Activated T-cell treated with anti-CD3 and anti-CD28 coated beads for 48 hours (primary cell): ENCODE measurements around the gene ALOX15B.
"Not testable (repeated sequence)": the region's sequence is repeated elsewhere in the genome, so short reads cannot be mapped to it uniquely, and the experiment has no call there.

Experiments
- DNase-seq: peaks from one replicate; pipeline ENCODE4 v3.0.0-alpha.2; 2020; ENCODE audit warnings: low read depth

Gene ALOX15B

GRCh38 chr17:8013731-8014557 is 24.9 kb upstream of the ALOX15B start:
- no peak for DNase-seq

- no peak for DNase-seq
Measured at GRCh38 chr17:8014558-8014850, 24.4 kb upstream of the ALOX15B start.

- DNase-seq = no peak
Measured at GRCh38 chr17:8015236-8015956, 23.5 kb upstream of the ALOX15B start.

- peak; percentile 25 for DNase-seq
Measured at GRCh38 chr17:8015957-8016631, 22.8 kb upstream of the ALOX15B start.

GRCh38 chr17:8016632-8017424 is 22.0 kb upstream of the ALOX15B start:
- DNase-seq = peak; percentile 51

- DNase-seq = no peak
Measured at GRCh38 chr17:8018436-8018835, 20.4 kb upstream of the ALOX15B start.

- DNase-seq = no peak
Measured at GRCh38 chr17:8019166-8019565, 19.7 kb upstream of the ALOX15B start.

GRCh38 chr17:8019665-8020650 is 18.9 kb upstream of the ALOX15B start:
- DNase-seq = no peak

GRCh38 chr17:8020776-8021564 is 17.9 kb upstream of the ALOX15B start:
- no peak for DNase-seq

- DNase-seq = no peak
Measured at GRCh38 chr17:8021565-8022359, 17.1 kb upstream of the ALOX15B start.

- no peak for DNase-seq
Measured at GRCh38 chr17:8022360-8023003, 16.4 kb upstream of the ALOX15B start.

GRCh38 chr17:8024161-8024560 is 14.7 kb upstream of the ALOX15B start:
- DNase-seq = not testable (repeated sequence)

- no peak for DNase-seq
Measured at GRCh38 chr17:8025176-8025911, 13.5 kb upstream of the ALOX15B start.

GRCh38 chr17:8029121-8029520 is 9.7 kb upstream of the ALOX15B start:
- no peak for DNase-seq

GRCh38 chr17:8031261-8031661 is 7.6 kb upstream of the ALOX15B start:
- DNase-seq = no peak

GRCh38 chr17:8031950-8032349 is 6.9 kb upstream of the ALOX15B start:
- DNase-seq = no peak

- no peak for DNase-seq
Measured at GRCh38 chr17:8032442-8032841, 6.4 kb upstream of the ALOX15B start.

GRCh38 chr17:8039611-8040168 is 831 bp downstream of the ALOX15B start:
- no peak for DNase-seq
